DOHH2 (cell line): ENCODE data around the gene SLC30A1.

Experiments
- EZH2phosphoT487 ChIP-seq: fragments of 200-600 bp; sonication (generic); IDR thresholded peaks from 2 replicates; pipeline ENCODE4 v1.6.1; 2017; ENCODE audit warnings: borderline replicate concordance, mild to moderate bottlenecking, antibody characterized with exemption, low read length, moderate library complexity, mixed read lengths
- TF ChIP-seq, protein P1 (sequence below): fragments of 200-600 bp; sonication (generic); IDR thresholded peaks from one replicate; pipeline ENCODE4 v1.5.1; 2014; ENCODE audit warnings: antibody characterized with exemption, mild to moderate bottlenecking, low read depth, low read length; ENCODE audit not compliant: poor library complexity, severe bottlenecking

GRCh38 chr1:211605603-211606331 is 26.8 kb upstream of the SLC30A1 start:
- TF ChIP-seq, protein P1, sequence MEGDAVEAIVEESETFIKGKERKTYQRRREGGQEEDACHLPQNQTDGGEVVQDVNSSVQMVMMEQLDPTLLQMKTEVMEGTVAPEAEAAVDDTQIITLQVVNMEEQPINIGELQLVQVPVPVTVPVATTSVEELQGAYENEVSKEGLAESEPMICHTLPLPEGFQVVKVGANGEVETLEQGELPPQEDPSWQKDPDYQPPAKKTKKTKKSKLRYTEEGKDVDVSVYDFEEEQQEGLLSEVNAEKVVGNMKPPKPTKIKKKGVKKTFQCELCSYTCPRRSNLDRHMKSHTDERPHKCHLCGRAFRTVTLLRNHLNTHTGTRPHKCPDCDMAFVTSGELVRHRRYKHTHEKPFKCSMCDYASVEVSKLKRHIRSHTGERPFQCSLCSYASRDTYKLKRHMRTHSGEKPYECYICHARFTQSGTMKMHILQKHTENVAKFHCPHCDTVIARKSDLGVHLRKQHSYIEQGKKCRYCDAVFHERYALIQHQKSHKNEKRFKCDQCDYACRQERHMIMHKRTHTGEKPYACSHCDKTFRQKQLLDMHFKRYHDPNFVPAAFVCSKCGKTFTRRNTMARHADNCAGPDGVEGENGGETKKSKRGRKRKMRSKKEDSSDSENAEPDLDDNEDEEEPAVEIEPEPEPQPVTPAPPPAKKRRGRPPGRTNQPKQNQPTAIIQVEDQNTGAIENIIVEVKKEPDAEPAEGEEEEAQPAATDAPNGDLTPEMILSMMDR, result no peak
- no peak for TF ChIP-seq EZH2phosphoT487
